ENCODE results near the gene DQX1.
A peak's percentile ranks its signal among the peaks of the same experiment; 100 is the strongest.
"Not testable (repeated sequence)": the region's sequence is repeated elsewhere in the genome, so short reads cannot be mapped to it uniquely, and the experiment has no call there.

The DQX1 gene

GRCh38 chr2:74491648-74492544 is 34.1 kb downstream of the DQX1 start:
- no peak for DNase-seq

- DNase-seq = no peak
Observed at GRCh38 chr2:74489906-74490305, 36.1 kb downstream of the DQX1 start.

GRCh38 chr2:74488643-74489481 is 37.2 kb downstream of the DQX1 start:
- no peak for DNase-seq

GRCh38 chr2:74486141-74486540 is 39.9 kb downstream of the DQX1 start:
- DNase-seq = no peak

- not testable (repeated sequence) for DNase-seq
Observed at GRCh38 chr2:74483675-74484164, 42.3 kb downstream of the DQX1 start.

GRCh38 chr2:74482801-74483674 is 43.0 kb downstream of the DQX1 start, which contains the start of the genes CCDC142 and TTC31:
Gene CCDC142, minus strand, starts transcription at chr2:74482998. Its CDS starts 161 bp downstream, at chr2:74482837.
Gene TTC31, plus strand, starts transcription at chr2:74483081. Its CDS starts 15 bp downstream, at chr2:74483096.
- DNase-seq = peak; percentile 95

GRCh38 chr2:74481961-74482800 is 43.9 kb downstream of the DQX1 start:
- peak; percentile 67 for DNase-seq

GRCh38 chr2:74481431-74481830 is 44.6 kb downstream of the DQX1 start:
- no peak for DNase-seq

- DNase-seq = no peak
Observed at GRCh38 chr2:74474899-74475298, 51.1 kb downstream of the DQX1 start.

- DNase-seq = no peak
Observed at GRCh38 chr2:74474481-74474880, 51.5 kb downstream of the DQX1 start.

- no peak for DNase-seq
Observed at GRCh38 chr2:74472945-74473258, 53.1 kb downstream of the DQX1 start.

- DNase-seq = peak; percentile 96
Observed at GRCh38 chr2:74472086-74472944, 53.7 kb downstream of the DQX1 start, which contains the start of gene MRPL53. Gene MRPL53, minus strand, starts transcription at chr2:74472680. Its CDS starts 20 bp downstream, at chr2:74472660.

GRCh38 chr2:74471332-74472065 is 54.5 kb downstream of the DQX1 start:
- DNase-seq = no peak

GRCh38 chr2:74470742-74471141 is 55.3 kb downstream of the DQX1 start:
- DNase-seq = not testable (repeated sequence)

Data from CD4-positive, alpha-beta T cell treated with Interleukin-10 for 1 hour (primary cell).